Testis (tissue), 2 donors: ENCODE measurements around the gene FIBCD1.

Experiments used
- POLR2A ChIP-seq: fragments of 450-650 bp; IDR thresholded peaks from one replicate; pipeline ENCODE4 v1.6.1; 2017; ENCODE audit warnings: antibody characterized with exemption, mild to moderate bottlenecking, moderate library complexity
- TF ChIP-seq, protein P1 (sequence below), 3 experiments: fragments of 450-650 bp in 2 of 3; fragments of 200-600 bp in 1 of 3; sonication (generic) in 1 of 3; IDR thresholded peaks; one replicate each; pipeline ENCODE4 v1.5.1; 2016 to 2019; ENCODE audit warnings: antibody characterized with exemption in 3 of 3, mild to moderate bottlenecking in 2 of 3, moderate library complexity in 1 of 3

DNA sequence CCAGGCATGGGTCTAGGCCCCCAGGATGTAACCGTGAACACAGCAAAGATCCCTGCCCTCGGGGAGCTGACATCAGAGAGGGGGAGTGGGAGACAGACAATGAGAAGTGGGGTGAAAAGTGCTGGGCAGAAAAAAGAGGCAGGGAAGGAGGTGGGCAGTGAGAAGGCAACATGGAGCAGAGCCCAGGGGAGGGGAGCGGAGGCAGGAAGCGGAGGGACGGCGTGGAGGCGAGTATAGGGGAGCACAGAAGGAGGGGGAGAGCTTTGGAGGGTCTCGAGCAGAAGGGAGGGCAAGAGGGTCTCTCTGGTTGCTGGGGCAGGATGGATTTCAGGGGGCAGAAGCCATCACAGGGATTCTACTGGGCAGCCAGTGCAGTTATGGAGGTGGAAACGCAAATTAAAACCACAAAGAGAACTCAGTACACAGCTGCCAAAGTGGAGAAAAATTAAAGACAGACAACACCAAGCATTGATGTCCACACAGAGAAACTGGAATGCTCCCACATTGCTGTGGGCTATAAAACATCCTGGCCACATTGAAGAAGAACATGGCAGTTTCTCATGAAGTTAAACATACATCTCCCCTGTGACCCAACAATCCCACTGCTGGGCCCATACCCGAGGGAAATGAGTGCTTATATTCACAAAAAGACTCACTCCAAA lies 48.8 kb upstream of the FIBCD1 start:
- TF ChIP-seq, protein P1, sequence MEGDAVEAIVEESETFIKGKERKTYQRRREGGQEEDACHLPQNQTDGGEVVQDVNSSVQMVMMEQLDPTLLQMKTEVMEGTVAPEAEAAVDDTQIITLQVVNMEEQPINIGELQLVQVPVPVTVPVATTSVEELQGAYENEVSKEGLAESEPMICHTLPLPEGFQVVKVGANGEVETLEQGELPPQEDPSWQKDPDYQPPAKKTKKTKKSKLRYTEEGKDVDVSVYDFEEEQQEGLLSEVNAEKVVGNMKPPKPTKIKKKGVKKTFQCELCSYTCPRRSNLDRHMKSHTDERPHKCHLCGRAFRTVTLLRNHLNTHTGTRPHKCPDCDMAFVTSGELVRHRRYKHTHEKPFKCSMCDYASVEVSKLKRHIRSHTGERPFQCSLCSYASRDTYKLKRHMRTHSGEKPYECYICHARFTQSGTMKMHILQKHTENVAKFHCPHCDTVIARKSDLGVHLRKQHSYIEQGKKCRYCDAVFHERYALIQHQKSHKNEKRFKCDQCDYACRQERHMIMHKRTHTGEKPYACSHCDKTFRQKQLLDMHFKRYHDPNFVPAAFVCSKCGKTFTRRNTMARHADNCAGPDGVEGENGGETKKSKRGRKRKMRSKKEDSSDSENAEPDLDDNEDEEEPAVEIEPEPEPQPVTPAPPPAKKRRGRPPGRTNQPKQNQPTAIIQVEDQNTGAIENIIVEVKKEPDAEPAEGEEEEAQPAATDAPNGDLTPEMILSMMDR (IDR thresholded peaks at IDR 0.05): no peak
- no peak for TF ChIP-seq POLR2A
